RPMI8226 (cell line): ENCODE measurements around the gene SEC23A.
"Not testable (repeated sequence)": the region's sequence is repeated elsewhere in the genome, so short reads cannot be mapped to it uniquely, and the experiment has no call there.

Source experiments
- DNase-seq: peaks from one replicate; pipeline ENCODE4 v3.0.0-alpha.2; 2015

The SEC23A gene

GRCh38 chr14:39102969-39103957 is at the start of gene SEC23A:
Gene SEC23A, minus strand, starts transcription at chr14:39103235. Its CDS starts 7,117 bp downstream, at chr14:39096118.
- peak; percentile 84 for DNase-seq

- DNase-seq = no peak
Measured at GRCh38 chr14:39145266-39145966, 42.4 kb upstream of the SEC23A start.

- not testable (repeated sequence) for DNase-seq
Measured at GRCh38 chr14:39143226-39143625, 40.2 kb upstream of the SEC23A start.

- not testable (repeated sequence) for DNase-seq
Measured at GRCh38 chr14:39141623-39142022, 38.6 kb upstream of the SEC23A start.

- DNase-seq = no peak
Measured at GRCh38 chr14:39140170-39140569, 37.1 kb upstream of the SEC23A start.

- DNase-seq = no peak
Measured at GRCh38 chr14:39138440-39138839, 35.4 kb upstream of the SEC23A start.

GRCh38 chr14:39137835-39138234 is 34.8 kb upstream of the SEC23A start:
- not testable (repeated sequence) for DNase-seq

- no peak for DNase-seq
Measured at GRCh38 chr14:39122330-39123138, 19.5 kb upstream of the SEC23A start.

GRCh38 chr14:39114073-39114838 is 11.2 kb upstream of the SEC23A start, which contains the start of gene GEMIN2:
Gene GEMIN2, plus strand, starts transcription at chr14:39114323. Its CDS starts 16 bp downstream, at chr14:39114339.
- DNase-seq = peak; percentile 94

- DNase-seq = no peak
Measured at GRCh38 chr14:39113685-39114072, 10.6 kb upstream of the SEC23A start.

- DNase-seq = no peak
Measured at GRCh38 chr14:39109893-39110715, 7.1 kb upstream of the SEC23A start.

GRCh38 chr14:39108791-39109190 is 5.8 kb upstream of the SEC23A start:
- no peak for DNase-seq

GRCh38 chr14:39107591-39107996 is 4.6 kb upstream of the SEC23A start:
- peak; percentile 17 for DNase-seq

GRCh38 chr14:39104078-39104801 is 1.2 kb upstream of the SEC23A start:
- DNase-seq = not testable (repeated sequence)

- DNase-seq = peak; percentile 6
Measured at GRCh38 chr14:39102265-39102968, 618 bp downstream of the SEC23A start.

GRCh38 chr14:39099748-39100147 is 3.3 kb downstream of the SEC23A start:
- DNase-seq = no peak

GRCh38 chr14:39099215-39099614 is 3.8 kb downstream of the SEC23A start:
- DNase-seq = not testable (repeated sequence)

GRCh38 chr14:39097159-39097558 is 5.9 kb downstream of the SEC23A start:
- DNase-seq = no peak

- DNase-seq = no peak
Measured at GRCh38 chr14:39094515-39094914, 8.5 kb downstream of the SEC23A start.

- DNase-seq = no peak
Measured at GRCh38 chr14:39091716-39092115, 11.3 kb downstream of the SEC23A start.
